ENCODE data around the gene MTTP.
A peak's percentile ranks its signal among the peaks of the same experiment; 100 is the strongest.
"Not testable (repeated sequence)": the region's sequence is repeated elsewhere in the genome, so short reads cannot be mapped to it uniquely, and the experiment has no call there.

The MTTP gene

GRCh38 chr4:99574530-99575324 is at the start of gene MTTP:
MTTP (plus strand) TSS chr4:99574824; CDS start chr4:99574910, 86 bp downstream.
- no peak for DNase-seq

GRCh38 chr4:99529228-99529627 is 45.4 kb upstream of the MTTP start:
- DNase-seq: no peak

- DNase-seq: no peak
Measured at GRCh38 chr4:99529956-99530355, 44.7 kb upstream of the MTTP start.

- not testable (repeated sequence) for DNase-seq
Measured at GRCh38 chr4:99534699-99535098, 39.9 kb upstream of the MTTP start.

- DNase-seq: no peak
Measured at GRCh38 chr4:99536271-99536670, 38.4 kb upstream of the MTTP start.

- no peak for DNase-seq
Measured at GRCh38 chr4:99536848-99537247, 37.8 kb upstream of the MTTP start.

GRCh38 chr4:99537674-99538073 is 37.0 kb upstream of the MTTP start:
- DNase-seq: no peak

- DNase-seq: no peak
Measured at GRCh38 chr4:99540277-99540939, 34.2 kb upstream of the MTTP start.

GRCh38 chr4:99552872-99553271 is 21.8 kb upstream of the MTTP start:
- DNase-seq: no peak

- DNase-seq: peak; percentile 96
Measured at GRCh38 chr4:99563310-99564186, 11.1 kb upstream of the MTTP start, which contains the start of gene TRMT10A. TRMT10A (minus strand) TSS chr4:99564039; CDS start chr4:99559338, 4,701 bp downstream.

GRCh38 chr4:99564921-99565320 is 9.7 kb upstream of the MTTP start:
- no peak for DNase-seq

GRCh38 chr4:99571883-99572282 is 2.7 kb upstream of the MTTP start:
- DNase-seq: no peak

- DNase-seq: no peak
Measured at GRCh38 chr4:99572527-99573240, 1.9 kb upstream of the MTTP start.

GRCh38 chr4:99573735-99574368 is 772 bp upstream of the MTTP start:
- DNase-seq: no peak

GRCh38 chr4:99578714-99579113 is 4.1 kb downstream of the MTTP start:
- DNase-seq: no peak

- no peak for DNase-seq
Measured at GRCh38 chr4:99585516-99585915, 10.9 kb downstream of the MTTP start.

GRCh38 chr4:99586322-99586721 is 11.7 kb downstream of the MTTP start:
- no peak for DNase-seq

GRCh38 chr4:99586797-99587196 is 12.2 kb downstream of the MTTP start:
- no peak for DNase-seq

GRCh38 chr4:99587309-99587708 is 12.7 kb downstream of the MTTP start:
- no peak for DNase-seq

- DNase-seq: no peak
Measured at GRCh38 chr4:99587803-99588202, 13.2 kb downstream of the MTTP start.

GRCh38 chr4:99591757-99592156 is 17.1 kb downstream of the MTTP start:
- no peak for DNase-seq

Data from activated naive CD4-positive, alpha-beta T cell treated with Interleukin-2 at 50 U/mL for 16 hours (primary cell).